Measurements from ENCODE around the gene LINGO3. TPM values are rescaled to one million over a fixed set of nuclear protein-coding genes. Genes with fewer than 3 reads are reported as not detected.

Gene LINGO3
- total and polyA plus RNA-seq, 2 donors (not counting 1 experiment from before 2014, with no cell fraction given), result 1.1 to 3.9 TPM

- H3K79me2 ChIP-seq (ENCODE audit: control insufficient read depth, insufficient read depth, low read length), result peaks cover 6% of the 10 kb centered on the region
- H4K20me1 ChIP-seq (ENCODE audit: control insufficient read depth, insufficient read depth, low read length, poor library complexity, severe bottlenecking), result peaks cover 12% of the 10 kb centered on the region
- no peak overlapping the region for H2AFZ ChIP-seq (ENCODE audit: insufficient read depth, low read depth, low read length, poor library complexity, severe bottlenecking)
- ChIA-PET CTCF (interaction anchor here (0.7 kb wide), 1 partner anchor 25 kb away, joined by 3 read pairs; no protein-coding TSS in a partner anchor), POLR2A (no interaction called here)
- peaks cover 1% of the 10 kb centered on the region for H3K4me1 Mint-ChIP-seq
- no peak for TF ChIP-seq EZH2 (IDR thresholded peaks at IDR 0.05; ENCODE audit: borderline replicate concordance, insufficient read depth, low read depth, low read length, poor library complexity, severe bottlenecking)
- TF ChIP-seq, protein P1, sequence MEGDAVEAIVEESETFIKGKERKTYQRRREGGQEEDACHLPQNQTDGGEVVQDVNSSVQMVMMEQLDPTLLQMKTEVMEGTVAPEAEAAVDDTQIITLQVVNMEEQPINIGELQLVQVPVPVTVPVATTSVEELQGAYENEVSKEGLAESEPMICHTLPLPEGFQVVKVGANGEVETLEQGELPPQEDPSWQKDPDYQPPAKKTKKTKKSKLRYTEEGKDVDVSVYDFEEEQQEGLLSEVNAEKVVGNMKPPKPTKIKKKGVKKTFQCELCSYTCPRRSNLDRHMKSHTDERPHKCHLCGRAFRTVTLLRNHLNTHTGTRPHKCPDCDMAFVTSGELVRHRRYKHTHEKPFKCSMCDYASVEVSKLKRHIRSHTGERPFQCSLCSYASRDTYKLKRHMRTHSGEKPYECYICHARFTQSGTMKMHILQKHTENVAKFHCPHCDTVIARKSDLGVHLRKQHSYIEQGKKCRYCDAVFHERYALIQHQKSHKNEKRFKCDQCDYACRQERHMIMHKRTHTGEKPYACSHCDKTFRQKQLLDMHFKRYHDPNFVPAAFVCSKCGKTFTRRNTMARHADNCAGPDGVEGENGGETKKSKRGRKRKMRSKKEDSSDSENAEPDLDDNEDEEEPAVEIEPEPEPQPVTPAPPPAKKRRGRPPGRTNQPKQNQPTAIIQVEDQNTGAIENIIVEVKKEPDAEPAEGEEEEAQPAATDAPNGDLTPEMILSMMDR (IDR thresholded peaks at IDR 0.05), result no peak
- H3K36me3 ChIP-seq (replicated peaks in 1 of 2; ENCODE audit: control extremely low read depth in 1 of 2, control insufficient read depth in 1 of 2, extremely low read depth in 1 of 2, insufficient read depth in 2 of 2, low read length in 1 of 2), result peaks cover 0 to 28% of the 10 kb centered on the region in 2 experiments
- peaks cover 1% of the 10 kb centered on the region for H3K27me3 Mint-ChIP-seq
- H3K4me3 ChIP-seq (ENCODE audit: control extremely low read depth in 1 of 5, extremely low read depth in 1 of 5, insufficient read depth in 1 of 5, low read depth in 2 of 5, low read length in 4 of 5), result no peak overlapping the region
- ATAC-seq (ENCODE audit: low read depth), result no peak
- H3K27ac ChIP-seq (ENCODE audit: low read length in 2 of 2), result no peak overlapping the region
- no peak overlapping the region for H3K4me3 Mint-ChIP-seq
- 91% methylated on average over 21 of the region's 24 CpGs for WGBS (ENCODE audit: insufficient coverage)
- no peak overlapping the region for H3K27ac Mint-ChIP-seq
- intact Hi-C loops (cut with micrococcal nuclease), result no loop called here
- peaks cover 0 to 3% (median 1%) of the 10 kb centered on the region in 4 experiments for H3K27me3 ChIP-seq (replicated peaks in 1 of 4; ENCODE audit: control extremely low read depth in 1 of 4, control insufficient read depth in 3 of 4, insufficient read depth in 4 of 4, low read length in 3 of 4)
- no peak overlapping the region for H3K4me2 ChIP-seq (replicated peaks; ENCODE audit: low read depth, low read length, poor library complexity, severe bottlenecking)
- H3K9me3 Mint-ChIP-seq (ENCODE audit: insufficient read depth), result no peaks in the 10 kb centered on the region
- no peak for DNase-seq
- H3K9me3 ChIP-seq (ENCODE audit: control extremely low read depth in 1 of 3, control insufficient read depth in 2 of 3, insufficient read depth in 1 of 3, low read length in 2 of 3), result no peaks in the 10 kb centered on the region
- H3K9ac ChIP-seq (ENCODE audit: low read length), result no peak overlapping the region
- H3K4me1 ChIP-seq (ENCODE audit: control insufficient read depth in 2 of 2, insufficient read depth in 2 of 2, low read length in 2 of 2), result peaks cover 3 to 4% of the 10 kb centered on the region in 2 donors
These were observed 47.4 kb upstream of the LINGO3 start for GRCh38 chr19:2355168-2356035.

- no peak for DNase-seq
- H2AFZ ChIP-seq (ENCODE audit: insufficient read depth, low read depth, low read length, poor library complexity, severe bottlenecking), result no peak overlapping the region
- no peaks in the 10 kb centered on the region for H3K27me3 ChIP-seq (replicated peaks in 1 of 4; ENCODE audit: control extremely low read depth in 1 of 4, control insufficient read depth in 3 of 4, insufficient read depth in 4 of 4, low read length in 3 of 4)
- ChIA-PET POLR2A (interaction anchor here (0.5 kb wide), 1 partner anchor 192 kb away, joined by 5 read pairs; no protein-coding TSS in a partner anchor), CTCF (no interaction called here)
- TF ChIP-seq EZH2 (IDR thresholded peaks at IDR 0.05; ENCODE audit: borderline replicate concordance, insufficient read depth, low read depth, low read length, poor library complexity, severe bottlenecking), result no peak
- TF ChIP-seq, protein P1 (IDR thresholded peaks at IDR 0.05), result no peak
- no peak overlapping the region for H3K27ac Mint-ChIP-seq
- H4K20me1 ChIP-seq (ENCODE audit: control insufficient read depth, insufficient read depth, low read length, poor library complexity, severe bottlenecking), result peaks cover 12% of the 10 kb centered on the region
- H3K36me3 ChIP-seq (replicated peaks in 1 of 2; ENCODE audit: control extremely low read depth in 1 of 2, control insufficient read depth in 1 of 2, extremely low read depth in 1 of 2, insufficient read depth in 2 of 2, low read length in 1 of 2), result peaks cover 0 to 32% of the 10 kb centered on the region in 2 experiments
- no peaks in the 10 kb centered on the region for H3K9me3 Mint-ChIP-seq (ENCODE audit: insufficient read depth)
- no peak overlapping the region for H3K4me3 Mint-ChIP-seq
- H3K9me3 ChIP-seq (ENCODE audit: control extremely low read depth in 1 of 3, control insufficient read depth in 2 of 3, insufficient read depth in 1 of 3, low read length in 2 of 3), result no peaks in the 10 kb centered on the region
- 96% methylated on average over 15 of the region's 17 CpGs for WGBS (ENCODE audit: insufficient coverage)
- no peak overlapping the region for H3K9ac ChIP-seq (ENCODE audit: low read length)
- H3K27me3 Mint-ChIP-seq, result no peaks in the 10 kb centered on the region
- H3K4me1 ChIP-seq (ENCODE audit: control insufficient read depth in 2 of 2, insufficient read depth in 2 of 2, low read length in 2 of 2), result no peaks in the 10 kb centered on the region
- intact Hi-C loops (cut with micrococcal nuclease), result no loop called here
- H3K27ac ChIP-seq (ENCODE audit: low read length in 2 of 2), result no peak overlapping the region
- no peak overlapping the region for H3K4me2 ChIP-seq (replicated peaks; ENCODE audit: low read depth, low read length, poor library complexity, severe bottlenecking)
- no peak overlapping the region for H3K4me3 ChIP-seq (ENCODE audit: control extremely low read depth in 1 of 5, extremely low read depth in 1 of 5, insufficient read depth in 1 of 5, low read depth in 2 of 5, low read length in 4 of 5)
- no peaks in the 10 kb centered on the region for H3K4me1 Mint-ChIP-seq
- H3K79me2 ChIP-seq (ENCODE audit: control insufficient read depth, insufficient read depth, low read length), result peaks cover 6% of the 10 kb centered on the region
- ATAC-seq (ENCODE audit: low read depth), result no peak
These were observed 46.7 kb upstream of the LINGO3 start for GRCh38 chr19:2354670-2355069.
